OCI-LY7 (cell line): ENCODE results near the gene METRN.

Source experiments
- CTCF ChIP-seq: fragments of 200-600 bp; sonication (generic); conservative IDR thresholded peaks from 2 replicates; pipeline ENCODE4 v1.5.1; 2014; ENCODE audit warnings: mild to moderate bottlenecking, antibody characterized with exemption, low read length, moderate library complexity, mixed read lengths
- EZH2phosphoT487 ChIP-seq: fragments of 200-600 bp; sonication (generic); IDR thresholded peaks from 2 replicates; pipeline ENCODE4 v1.6.1; 2018; ENCODE audit warnings: low read depth, borderline replicate concordance, mild to moderate bottlenecking, mixed run types, antibody characterized with exemption, low read length, moderate library complexity, mixed read lengths

- TF ChIP-seq CTCF: peak; percentile 54
- no peak for TF ChIP-seq EZH2phosphoT487
Measured at GRCh38 chr16:715477-716199, 720 bp downstream of the METRN start.
